Kidney (tissue), 14 donors: ENCODE results near the gene ADAMTS10. TPM values are rescaled to one million over a fixed set of nuclear protein-coding genes. Genes with fewer than 3 reads are reported as not detected.

Experiments
- DNase-seq, 5 donors: peaks; one replicate each; pipeline ENCODE4 v3.0.0-alpha.2; 2013 to 2020
- FAIRE-seq: peaks from 2 replicates; lab custom pipeline; 2012; peaks lifted over from hg19 to GRCh38; lab: Jason Lieb, UNC
- H3K27ac ChIP-seq, 2 donors: one replicate each; pipeline ENCODE4 v1.7.0; 2013; ENCODE audit warnings: low read depth in 2 of 2, low read length in 2 of 2, inconsistent platforms in 1 of 2
- H3K27me3 ChIP-seq: one replicate; pipeline ENCODE4 v1.7.1; 2013; ENCODE audit warnings: low read length, inconsistent platforms; ENCODE audit not compliant: control insufficient read depth, insufficient read depth
- H3K36me3 ChIP-seq, 3 donors: one replicate each; pipeline versions ENCODE4 v1.7.0 to v1.7.1; 2013; ENCODE audit warnings: low read length in 3 of 3, control low read depth in 1 of 3, inconsistent platforms in 1 of 3; ENCODE audit not compliant: insufficient read depth in 3 of 3, control insufficient read depth in 2 of 3
- H3K4me1 ChIP-seq, 3 donors: one replicate each; pipeline versions ENCODE4 v1.7.0 to v1.7.1; 2013; ENCODE audit warnings: low read length in 3 of 3, inconsistent platforms in 1 of 3, low read depth in 1 of 3; ENCODE audit not compliant: control insufficient read depth in 2 of 3, insufficient read depth in 2 of 3
- H3K4me3 ChIP-seq, 3 donors: one replicate each; pipeline versions ENCODE4 v1.7.0 to v1.8.1; 2013; ENCODE audit warnings: low read length in 3 of 3, control low read depth in 1 of 3, inconsistent platforms in 1 of 3
- H3K9ac ChIP-seq, 3 donors: one replicate each; pipeline versions ENCODE4 v1.7.0 to v1.7.1; 2013; ENCODE audit warnings: low read length in 3 of 3, control low read depth in 1 of 3, inconsistent platforms in 1 of 3
- H3K9me3 ChIP-seq, 3 donors: one replicate each; pipeline versions ENCODE4 v1.7.0 to v1.7.1; 2013; ENCODE audit warnings: low read length in 3 of 3, control low read depth in 1 of 3, inconsistent platforms in 1 of 3; ENCODE audit not compliant: control insufficient read depth in 2 of 3, insufficient read depth in 1 of 3
- intact Hi-C: fragments of 100-400 bp; cut with DNase I; formaldehyde crosslinking; loops from one replicate; pipeline ENCODE4 v1.11.1; 2022
- polyA plus RNA-seq: library from polyadenylated mRNA; stranded (reverse); fragments of 350-450 nt; fragmentation: Illumina TruSeq; extraction: RNeasy Lipid Tissue Mini Kit (QIAGEN cat#74804); gene quantifications from one replicate; pipeline ENCODE4 v1.2.3, GENCODE V29; 2014; ENCODE audit warnings: low read depth, low replicate concordance; ENCODE audit not compliant: insufficient read depth
- total RNA-seq: library from RNA; stranded (reverse); fragmentation: NEBNext Ultra II Directional; extraction: Animal tissue kit (Norgen Biotek cat#: 25700); gene quantifications from one replicate; pipeline ENCODE4 v1.2.1, GENCODE V29; 2021
- TF ChIP-seq, protein P1 (sequence below): IDR thresholded peaks from 3 replicates; pipeline ENCODE4 v1.5.1; 2012; ENCODE audit warnings: mild to moderate bottlenecking, moderate library complexity, borderline replicate concordance; ENCODE audit not compliant: insufficient read depth; ENCODE audit errors: extremely low read depth
- donor health status: control.
- donor health status: control.
- donor health status: control.
- donor health status: control.
- donor health status: control.
- donor health status: DM: yes; HTN: yes; CAD: no.
- donor health status: Normal renal cell carcinoma (clear cell type).

Gene ADAMTS10
- total and polyA plus RNA-seq, 2 donors from 2014 or later: 8.9 to 48.8 TPM

DNA sequence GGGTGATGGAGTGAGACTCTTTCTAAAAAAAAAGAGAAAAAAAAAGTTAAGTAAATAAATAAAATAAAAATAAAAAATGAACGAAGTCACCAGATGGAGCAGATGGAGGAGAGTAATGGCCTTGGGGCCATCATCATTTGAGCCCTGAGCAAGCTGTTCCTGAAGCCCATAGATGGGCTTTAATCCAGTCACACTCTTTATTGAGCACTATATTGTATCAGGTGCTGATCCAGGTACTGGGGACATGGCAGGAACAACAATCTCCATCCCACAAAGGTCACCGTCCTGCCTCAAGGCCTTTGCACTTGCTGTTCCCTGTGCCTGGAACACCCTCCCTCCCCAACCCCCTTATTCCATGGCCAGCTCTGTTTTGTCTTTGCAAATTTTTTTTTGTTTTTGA lies 3.9 kb upstream of the ADAMTS10 start:
- no peaks in the 10 kb centered on the region for H3K27me3 ChIP-seq
- H3K36me3 ChIP-seq: no peaks in the 10 kb centered on the region
- TF ChIP-seq, protein P1, sequence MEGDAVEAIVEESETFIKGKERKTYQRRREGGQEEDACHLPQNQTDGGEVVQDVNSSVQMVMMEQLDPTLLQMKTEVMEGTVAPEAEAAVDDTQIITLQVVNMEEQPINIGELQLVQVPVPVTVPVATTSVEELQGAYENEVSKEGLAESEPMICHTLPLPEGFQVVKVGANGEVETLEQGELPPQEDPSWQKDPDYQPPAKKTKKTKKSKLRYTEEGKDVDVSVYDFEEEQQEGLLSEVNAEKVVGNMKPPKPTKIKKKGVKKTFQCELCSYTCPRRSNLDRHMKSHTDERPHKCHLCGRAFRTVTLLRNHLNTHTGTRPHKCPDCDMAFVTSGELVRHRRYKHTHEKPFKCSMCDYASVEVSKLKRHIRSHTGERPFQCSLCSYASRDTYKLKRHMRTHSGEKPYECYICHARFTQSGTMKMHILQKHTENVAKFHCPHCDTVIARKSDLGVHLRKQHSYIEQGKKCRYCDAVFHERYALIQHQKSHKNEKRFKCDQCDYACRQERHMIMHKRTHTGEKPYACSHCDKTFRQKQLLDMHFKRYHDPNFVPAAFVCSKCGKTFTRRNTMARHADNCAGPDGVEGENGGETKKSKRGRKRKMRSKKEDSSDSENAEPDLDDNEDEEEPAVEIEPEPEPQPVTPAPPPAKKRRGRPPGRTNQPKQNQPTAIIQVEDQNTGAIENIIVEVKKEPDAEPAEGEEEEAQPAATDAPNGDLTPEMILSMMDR: no peak
- peaks cover 0 to 5% (median 0%) of the 10 kb centered on the region in 3 donors for H3K4me1 ChIP-seq
- H3K27ac ChIP-seq: no peak overlapping the region
- no peaks in the 10 kb centered on the region for H3K9me3 ChIP-seq
- no peak overlapping the region for H3K4me3 ChIP-seq
- H3K9ac ChIP-seq: no peak overlapping the region
- DNase-seq: no peak
- FAIRE-seq: no peak
- intact Hi-C loops: no loop called here

DNA sequence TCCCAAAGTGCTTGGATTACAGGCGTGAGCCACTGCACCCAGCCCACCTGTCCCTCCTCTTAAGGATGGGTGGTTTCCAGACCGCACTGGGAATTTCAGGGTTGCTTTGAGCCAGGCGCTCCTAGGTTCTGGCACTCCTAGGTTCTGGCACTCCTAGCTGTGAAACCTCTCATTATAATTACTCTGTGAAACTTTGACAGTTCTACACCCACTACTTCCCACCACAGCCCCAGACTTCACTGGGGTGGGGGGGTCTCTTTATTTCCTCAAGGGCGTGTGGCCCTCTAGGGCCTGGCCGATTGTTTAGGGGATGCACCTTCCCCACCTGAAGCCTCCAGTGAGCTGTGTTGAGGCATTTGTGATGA lies 2.3 kb upstream of the ADAMTS10 start:
- Histone ChIP-seq H3K27ac (no peak overlapping the region), H3K36me3 (no peaks in the 10 kb centered on the region), H3K9me3 (no peaks in the 10 kb centered on the region), H3K9ac (no peak overlapping the region), H3K27me3 (no peaks in the 10 kb centered on the region), H3K4me3 (no peak overlapping the region), H3K4me1 (peaks cover 0 to 11% (median 2%) of the 10 kb centered on the region in 3 donors)
- FAIRE-seq (no peak), DNase-seq (no peak)
- TF ChIP-seq, protein P1: no peak
- intact Hi-C loops: no loop called here

DNA sequence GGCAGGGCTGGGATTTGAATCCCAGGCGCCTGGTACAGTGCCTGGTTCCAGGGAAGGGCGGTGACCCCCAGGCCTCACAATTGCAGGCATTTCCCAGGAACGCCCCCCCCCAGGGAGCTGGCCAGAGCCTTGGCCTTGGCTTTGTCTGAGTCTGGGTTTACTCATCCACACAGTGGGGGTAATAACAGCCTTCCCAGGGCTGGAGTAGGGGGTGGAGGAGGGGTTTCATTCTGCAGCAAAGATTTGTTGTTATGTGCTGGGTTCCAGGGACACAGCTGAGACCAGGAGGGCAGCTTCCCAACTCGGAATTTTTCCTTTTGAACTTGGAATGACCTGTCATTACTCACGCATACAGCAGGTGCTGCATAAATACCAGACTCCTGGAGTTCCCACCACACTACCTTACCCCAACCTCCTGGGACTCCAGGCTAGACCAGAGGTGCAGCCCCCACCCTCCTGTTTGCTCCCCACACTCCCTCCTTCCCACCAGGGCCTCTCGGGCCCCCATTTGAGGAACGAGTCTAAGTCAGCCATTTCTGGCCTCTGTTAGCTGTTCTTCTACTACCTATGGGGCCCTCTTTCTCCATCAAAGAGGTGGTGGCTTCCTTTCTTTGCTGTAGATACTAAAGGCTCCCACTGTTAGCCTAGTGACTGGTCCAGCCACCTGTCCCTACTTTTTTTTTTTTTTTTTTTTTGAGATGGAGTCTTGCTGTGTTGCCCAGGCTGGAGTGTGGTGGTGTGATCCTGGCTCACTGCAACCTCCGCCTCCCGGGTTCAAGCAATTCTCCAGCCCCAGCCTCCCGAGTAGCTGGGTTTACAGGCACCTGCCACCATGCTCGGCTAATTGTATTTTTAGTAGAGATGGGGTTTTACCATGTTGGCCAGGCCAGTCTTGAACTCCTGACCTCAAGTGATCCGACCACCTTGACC lies 1.6 kb upstream of the ADAMTS10 start:
- TF ChIP-seq, protein P1: no peak
- H3K36me3 ChIP-seq: no peaks in the 10 kb centered on the region
- no peak for FAIRE-seq
- H3K4me1 ChIP-seq: peaks cover 0 to 11% (median 2%) of the 10 kb centered on the region in 3 donors
- no peak overlapping the region for H3K4me3 ChIP-seq
- peak in 3 of 5 donors; percentile 58 to 90 (median 68) for DNase-seq
- H3K9ac ChIP-seq: no peak overlapping the region
- intact Hi-C loops: no loop called here
- H3K27ac ChIP-seq: no peak overlapping the region
- no peaks in the 10 kb centered on the region for H3K27me3 ChIP-seq
- H3K9me3 ChIP-seq: no peaks in the 10 kb centered on the region
